Measurements from ENCODE around the gene MTG2. TPM values are rescaled to one million over a fixed set of nuclear protein-coding genes. Genes with fewer than 3 reads are reported as not detected.

Gene MTG2
- total RNA-seq, 4 donors from 2014 or later = 21.4 to 42.0 (median 29.1) TPM

DNA sequence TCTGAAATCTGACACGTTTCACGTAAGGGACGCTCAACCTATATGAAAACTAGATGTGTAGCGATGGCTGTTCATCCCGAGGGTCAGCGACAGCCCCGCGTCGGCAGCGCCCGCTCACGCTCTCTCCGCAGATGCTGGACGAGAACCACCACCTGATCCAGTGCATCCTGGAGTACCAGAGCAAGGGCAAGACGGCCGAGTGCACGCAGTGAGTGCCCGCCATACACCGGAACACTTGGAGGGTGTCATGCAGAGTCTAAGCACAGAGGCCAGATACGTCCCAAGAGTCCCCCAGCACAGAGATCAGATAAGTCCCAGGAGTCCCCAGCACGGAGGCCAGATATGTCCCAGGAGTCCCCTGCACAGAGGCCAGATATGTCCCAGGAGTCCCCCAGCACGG is 24.3 kb upstream of the MTG2 start:
- H3K4me3 ChIP-seq (ENCODE audit: low read depth, poor library complexity, severe bottlenecking) = no peak overlapping the region
- intact Hi-C loops (cut with DNase I; ENCODE audit: low total_unique reads) = no loop called here
- no peak for DNase-seq (ENCODE audit: low spot score in 2 of 2)
- 95% methylated on average over 21 to 22 of the region's 22 CpGs for WGBS, 2 donors
- TF ChIP-seq POLR2A (IDR thresholded peaks at IDR 0.05) = no peak
- TF ChIP-seq CTCF (IDR thresholded peaks at IDR 0.05) = no peak

GRCh38 chr20:62159052-62159451 is 23.8 kb upstream of the MTG2 start:
- TF ChIP-seq POLR2A (IDR thresholded peaks at IDR 0.05) = no peak
- TF ChIP-seq CTCF (IDR thresholded peaks at IDR 0.05) = no peak
- no peak for DNase-seq (ENCODE audit: low spot score in 2 of 2)
- H3K4me3 ChIP-seq (ENCODE audit: low read depth, poor library complexity, severe bottlenecking) = no peak overlapping the region
- 91 to 98% methylated on average over 11 of the region's 11 CpGs for WGBS, 2 donors
- intact Hi-C loops (cut with DNase I; ENCODE audit: low total_unique reads) = no loop called here

DNA sequence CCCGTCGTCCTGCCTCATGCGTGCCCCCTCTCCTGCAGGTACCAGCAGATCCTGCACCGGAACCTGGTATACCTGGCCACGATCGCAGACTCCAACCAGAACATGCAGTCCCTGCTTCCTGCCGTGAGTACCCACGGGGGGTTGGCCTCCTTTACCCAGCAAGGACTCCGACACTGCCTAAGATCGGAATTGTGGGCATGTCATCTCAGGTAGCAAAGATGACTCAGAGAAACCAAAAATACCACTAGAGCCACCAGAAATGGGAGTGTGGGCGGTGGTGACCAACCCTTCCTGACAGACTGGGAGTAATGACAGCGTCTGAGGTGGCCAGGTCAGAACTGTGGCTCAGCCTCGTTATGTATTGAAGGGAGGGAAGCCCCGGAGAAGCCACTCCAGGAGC is 23.0 kb upstream of the MTG2 start:
- no peak for DNase-seq (ENCODE audit: low spot score in 2 of 2)
- intact Hi-C loops (cut with DNase I; ENCODE audit: low total_unique reads) = no loop called here
- H3K4me3 ChIP-seq (ENCODE audit: low read depth, poor library complexity, severe bottlenecking) = no peak overlapping the region
- WGBS, 2 donors = 50 to 60% methylated on average over 10 to 14 of the region's 14 CpGs
- TF ChIP-seq CTCF (IDR thresholded peaks at IDR 0.05) (no peak), POLR2A (IDR thresholded peaks at IDR 0.05) (no peak)

- DNase-seq (ENCODE audit: low spot score in 2 of 2) = no peak
- intact Hi-C loops (cut with DNase I; ENCODE audit: low total_unique reads) = no loop called here
- no peak overlapping the region for H3K4me3 ChIP-seq (ENCODE audit: low read depth, poor library complexity, severe bottlenecking)
- 78 to 82% methylated on average over 8 to 9 of the region's 9 CpGs for WGBS, 2 donors
- TF ChIP-seq CTCF (IDR thresholded peaks at IDR 0.05) (no peak), POLR2A (IDR thresholded peaks at IDR 0.05) (no peak)
Observed at GRCh38 chr20:62160253-62160652, 22.6 kb upstream of the MTG2 start.

DNA sequence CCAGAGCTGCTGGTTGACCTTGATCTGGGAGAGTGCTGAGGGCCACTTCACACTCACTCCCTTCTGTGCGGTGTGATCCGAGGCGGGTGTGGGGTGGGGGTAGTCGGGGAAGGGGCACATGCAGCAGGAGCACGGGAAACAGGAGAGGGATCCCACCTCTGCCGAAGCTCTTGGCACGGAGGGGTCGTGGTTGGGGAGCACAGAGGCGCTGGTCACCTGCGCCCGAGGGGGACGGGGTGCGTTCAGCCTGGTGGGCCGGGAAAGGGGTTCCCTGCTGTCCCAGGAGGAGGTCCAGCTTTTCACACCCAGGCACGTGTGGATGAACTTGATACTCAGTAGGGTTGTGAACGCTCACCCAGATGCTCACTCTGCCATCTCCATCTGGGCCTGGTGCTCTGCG is 22.0 kb upstream of the MTG2 start:
- no peak for TF ChIP-seq CTCF (IDR thresholded peaks at IDR 0.05)
- no peak for TF ChIP-seq POLR2A (IDR thresholded peaks at IDR 0.05)
- DNase-seq (ENCODE audit: low spot score in 2 of 2) = no peak
- 92 to 94% methylated on average over 15 to 17 of the region's 17 CpGs for WGBS, 2 donors
- no peak overlapping the region for H3K4me3 ChIP-seq (ENCODE audit: low read depth, poor library complexity, severe bottlenecking)
- intact Hi-C loops (cut with DNase I; ENCODE audit: low total_unique reads) = no loop called here

- TF ChIP-seq CTCF (IDR thresholded peaks at IDR 0.05) (no peak), POLR2A (IDR thresholded peaks at IDR 0.05) (no peak)
- WGBS, 2 donors = 65 to 72% methylated on average over 12 to 16 of the region's 17 CpGs
- DNase-seq (ENCODE audit: low spot score in 2 of 2) = no peak
- H3K4me3 ChIP-seq (ENCODE audit: low read depth, poor library complexity, severe bottlenecking) = no peak overlapping the region
- intact Hi-C loops (cut with DNase I; ENCODE audit: low total_unique reads) = no loop called here
Observed at GRCh38 chr20:62161347-62161746, 21.5 kb upstream of the MTG2 start.

Measured in lower leg skin (tissue), 4 donors.